ENCODE measurements around the gene FXYD1. TPM values are rescaled to one million over a fixed set of nuclear protein-coding genes. Genes with fewer than 3 reads are reported as not detected.

FXYD1 gene
- total and polyA plus RNA-seq, 2 donors (not counting 3 experiments of a cell fraction or from before 2014, with no cell fraction given): not detected

GRCh38 chr19:35144600-35145436 is 6.2 kb downstream of the FXYD1 start:
- H3K9me1 ChIP-seq (replicated peaks; ENCODE audit: control insufficient read depth, extremely low read depth, insufficient read depth, low read length): no peaks in the 10 kb centered on the region
- no peak overlapping the region for H3K4me2 ChIP-seq (ENCODE audit: insufficient read depth, low read length)
- TF ChIP-seq EZH2 (IDR thresholded peaks at IDR 0.05; ENCODE audit: borderline replicate concordance, low read depth, low read length, severe bottlenecking) (peak; percentile 0), POLR2A (IDR thresholded peaks at IDR 0.05; ENCODE audit: low read depth, low read length) (no peak)
- peaks cover 11% of the 10 kb centered on the region for H3K4me1 ChIP-seq (ENCODE audit: control insufficient read depth, extremely low read depth, insufficient read depth, low read length)
- dilution Hi-C loops (cut with MboI; ENCODE audit: extremely low pct_ligation_motif_present, low sequenced_read_pairs) (no loop called here), intact Hi-C loops (cut with micrococcal nuclease) (loop anchor here (5.0 kb wide), 1 partner anchor 183 kb away; the partner anchor contains the start of gene ZNF792)
- ChIA-PET CTCF (no interaction called here), POLR2A (no interaction called here)
- H3K27ac ChIP-seq (ENCODE audit: insufficient read depth, low read depth, low read length): no peak overlapping the region
- FAIRE-seq (no peak), DNase-seq (ENCODE audit: low read depth, low spot score) (no peak)
- no peak overlapping the region for H3K9ac ChIP-seq (replicated peaks; ENCODE audit: extremely low read depth, insufficient read depth, low read length)
- H2AFZ ChIP-seq (ENCODE audit: low read depth, low read length): no peak overlapping the region
- no peaks in the 10 kb centered on the region for H3K79me2 ChIP-seq (ENCODE audit: control insufficient read depth, insufficient read depth, low read length)
- no peaks in the 10 kb centered on the region for H3K36me3 ChIP-seq (ENCODE audit: control insufficient read depth in 2 of 2, extremely low read depth in 1 of 2, insufficient read depth in 2 of 2, low read length in 2 of 2)
- H4K20me1 ChIP-seq (replicated peaks; ENCODE audit: control insufficient read depth, extremely low read depth, insufficient read depth, low read length): no peaks in the 10 kb centered on the region
- no peak overlapping the region for H3K4me3 ChIP-seq (replicated peaks in 1 of 3; ENCODE audit: insufficient read depth in 1 of 3, low read depth in 1 of 3, low read length in 3 of 3)
- no peaks in the 10 kb centered on the region for H3K9me3 ChIP-seq (replicated peaks; ENCODE audit: control insufficient read depth, insufficient read depth, low read length)
- H3K27me3 ChIP-seq (ENCODE audit: control insufficient read depth in 2 of 2, insufficient read depth in 2 of 2, low read length in 2 of 2): peaks cover 16 to 17% of the 10 kb centered on the region in 2 experiments
- no TSS peak for BruUV-seq (replicated peaks)

- POLR2A ChIA-PET: no interaction called here
- dilution Hi-C loops (cut with MboI; ENCODE audit: extremely low pct_ligation_motif_present, low sequenced_read_pairs): no loop called here
- H3K9me3 ChIP-seq (replicated peaks; ENCODE audit: control insufficient read depth, insufficient read depth, low read length): no peaks in the 10 kb centered on the region
- FAIRE-seq (no peak), DNase-seq (ENCODE audit: low read depth, low spot score) (no peak)
- H2AFZ ChIP-seq (ENCODE audit: low read depth, low read length): no peak overlapping the region
- no peaks in the 10 kb centered on the region for H4K20me1 ChIP-seq (replicated peaks; ENCODE audit: control insufficient read depth, extremely low read depth, insufficient read depth, low read length)
- no peak for TF ChIP-seq JUN (IDR thresholded peaks at IDR 0.05; ENCODE audit: borderline replicate concordance, insufficient read depth, insufficient read length, low read depth)
- no TSS peak for BruUV-seq (replicated peaks)
- no peak overlapping the region for H3K4me3 ChIP-seq (replicated peaks in 1 of 3; ENCODE audit: insufficient read depth in 1 of 3, low read depth in 1 of 3, low read length in 3 of 3)
- no peaks in the 10 kb centered on the region for H3K36me3 ChIP-seq (ENCODE audit: control insufficient read depth in 2 of 2, extremely low read depth in 1 of 2, insufficient read depth in 2 of 2, low read length in 2 of 2)
- H3K9ac ChIP-seq (replicated peaks; ENCODE audit: extremely low read depth, insufficient read depth, low read length): no peak overlapping the region
- no peaks in the 10 kb centered on the region for H3K79me2 ChIP-seq (ENCODE audit: control insufficient read depth, insufficient read depth, low read length)
- peaks cover 6% of the 10 kb centered on the region for H3K4me1 ChIP-seq (ENCODE audit: control insufficient read depth, extremely low read depth, insufficient read depth, low read length)
- H3K9me1 ChIP-seq (replicated peaks; ENCODE audit: control insufficient read depth, extremely low read depth, insufficient read depth, low read length): no peaks in the 10 kb centered on the region
- intact Hi-C loops (cut with micrococcal nuclease): no loop called here
- no peak overlapping the region for H3K4me2 ChIP-seq (ENCODE audit: insufficient read depth, low read length)
- peaks cover 15 to 17% of the 10 kb centered on the region in 2 experiments for H3K27me3 ChIP-seq (ENCODE audit: control insufficient read depth in 2 of 2, insufficient read depth in 2 of 2, low read length in 2 of 2)
- no peak overlapping the region for H3K27ac ChIP-seq (ENCODE audit: insufficient read depth, low read depth, low read length)
- CTCF ChIA-PET: no interaction called here
Observed at GRCh38 chr19:35146746-35147459, 8.3 kb downstream of the FXYD1 start.
